Stimulated activated CD4-positive, alpha-beta T cell treated with anti-CD3 and anti-CD28 coated beads, Interleukin-4, amount 100 ng/mL, for 4 hours (primary cell): Measurements from ENCODE around the gene CDC34.

ENCODE experiments used
- DNase-seq, 2 experiments: peaks; one replicate each; pipeline ENCODE4 v3.0.0-alpha.2; 2020

The CDC34 gene

DNA sequence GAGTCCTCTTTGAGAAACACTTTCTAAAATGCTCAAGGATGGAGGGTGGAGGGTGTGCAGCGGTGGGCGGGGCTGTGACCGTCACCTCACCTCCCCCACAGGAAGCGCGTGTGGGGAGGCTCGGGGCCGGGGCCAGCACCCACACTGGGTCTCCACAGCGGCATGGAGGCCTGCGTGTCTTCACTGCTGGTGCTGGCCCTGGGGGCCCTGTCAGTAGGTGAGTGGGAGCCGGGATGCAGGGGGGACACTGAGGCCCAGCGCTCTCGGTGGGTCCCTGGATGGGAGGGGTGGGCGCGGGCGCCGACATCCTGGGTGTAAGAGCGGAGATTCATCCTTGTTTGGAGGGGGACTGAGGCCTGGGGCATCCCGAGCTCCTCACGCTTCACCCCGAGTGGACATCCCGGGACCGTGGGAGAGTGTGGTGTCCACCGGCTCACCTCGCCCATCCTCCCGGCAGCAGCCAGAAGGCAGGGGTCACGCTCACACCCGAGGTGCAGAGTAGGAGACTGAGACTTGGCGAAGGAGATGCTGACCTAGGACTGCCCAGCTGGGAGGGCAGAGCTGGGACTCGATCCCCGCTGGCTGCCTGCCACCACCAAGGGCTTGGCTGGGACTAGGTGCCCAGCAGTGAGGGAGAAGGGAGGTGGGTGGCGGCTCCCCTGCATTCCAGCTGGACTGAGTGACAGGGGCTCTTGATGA lies 12.5 kb downstream of the CDC34 start, which contains the start of gene GZMM:
Gene GZMM (plus strand): TSS at position 144 of the 699 bp plus-strand sequence. CDS start 19 bp downstream, at position 163.
- peak; percentile 69 to 78 for DNase-seq

DNA sequence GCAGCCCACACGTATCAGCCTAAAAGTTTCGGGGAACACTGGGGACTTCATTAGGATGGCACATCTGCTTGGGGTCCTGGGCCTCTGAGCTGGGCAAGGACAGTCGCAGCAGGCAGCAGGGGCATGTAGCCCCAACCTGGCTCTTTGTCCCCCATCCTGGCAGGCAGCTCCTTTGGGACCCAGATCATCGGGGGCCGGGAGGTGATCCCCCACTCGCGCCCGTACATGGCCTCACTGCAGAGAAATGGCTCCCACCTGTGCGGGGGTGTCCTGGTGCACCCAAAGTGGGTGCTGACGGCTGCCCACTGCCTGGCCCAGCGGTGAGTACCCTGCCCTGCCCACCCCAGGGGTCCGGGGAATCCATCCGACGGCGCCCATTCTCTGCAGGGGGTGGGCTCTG lies 15.6 kb downstream of the CDC34 start:
- no peak for DNase-seq

DNA sequence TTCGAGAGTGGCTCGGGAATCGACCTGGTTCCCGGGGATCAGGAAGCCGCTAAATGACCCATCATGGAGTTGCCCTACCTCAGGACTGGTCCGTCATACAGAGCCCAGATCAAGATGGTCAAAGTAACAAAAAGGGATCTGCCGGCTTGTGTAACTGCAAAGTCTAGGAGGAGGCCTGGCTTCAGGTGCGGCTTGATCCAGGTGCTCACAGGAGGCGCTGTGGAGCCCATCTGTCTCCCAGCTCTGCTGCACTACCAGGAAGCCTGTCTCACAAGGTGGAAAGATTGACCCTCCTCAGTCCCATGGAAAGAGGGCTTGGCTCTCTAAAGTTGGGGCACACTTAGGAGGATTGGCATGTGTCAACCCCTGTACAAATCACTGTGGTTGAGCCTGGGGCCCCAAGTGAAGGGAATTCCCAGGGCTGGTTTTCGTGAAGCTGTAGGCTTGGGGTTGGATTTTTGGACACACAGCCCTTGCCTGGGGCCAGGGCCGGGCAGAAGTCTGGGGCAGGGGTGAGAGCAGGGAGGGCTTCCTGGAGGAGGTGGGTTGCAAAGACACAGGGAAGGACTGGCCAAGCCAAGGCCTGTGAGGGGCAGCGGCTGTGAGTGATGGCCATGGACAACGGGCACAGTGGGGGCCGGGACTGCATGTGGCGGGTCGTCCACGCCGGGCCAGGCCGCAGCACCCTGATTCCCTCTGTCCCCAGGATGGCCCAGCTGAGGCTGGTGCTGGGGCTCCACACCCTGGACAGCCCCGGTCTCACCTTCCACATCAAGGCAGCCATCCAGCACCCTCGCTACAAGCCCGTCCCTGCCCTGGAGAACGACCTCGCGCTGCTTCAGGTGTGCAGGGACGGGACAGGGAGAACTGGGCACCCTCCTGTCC lies 16.5 kb downstream of the CDC34 start:
- DNase-seq: no peak

DNA sequence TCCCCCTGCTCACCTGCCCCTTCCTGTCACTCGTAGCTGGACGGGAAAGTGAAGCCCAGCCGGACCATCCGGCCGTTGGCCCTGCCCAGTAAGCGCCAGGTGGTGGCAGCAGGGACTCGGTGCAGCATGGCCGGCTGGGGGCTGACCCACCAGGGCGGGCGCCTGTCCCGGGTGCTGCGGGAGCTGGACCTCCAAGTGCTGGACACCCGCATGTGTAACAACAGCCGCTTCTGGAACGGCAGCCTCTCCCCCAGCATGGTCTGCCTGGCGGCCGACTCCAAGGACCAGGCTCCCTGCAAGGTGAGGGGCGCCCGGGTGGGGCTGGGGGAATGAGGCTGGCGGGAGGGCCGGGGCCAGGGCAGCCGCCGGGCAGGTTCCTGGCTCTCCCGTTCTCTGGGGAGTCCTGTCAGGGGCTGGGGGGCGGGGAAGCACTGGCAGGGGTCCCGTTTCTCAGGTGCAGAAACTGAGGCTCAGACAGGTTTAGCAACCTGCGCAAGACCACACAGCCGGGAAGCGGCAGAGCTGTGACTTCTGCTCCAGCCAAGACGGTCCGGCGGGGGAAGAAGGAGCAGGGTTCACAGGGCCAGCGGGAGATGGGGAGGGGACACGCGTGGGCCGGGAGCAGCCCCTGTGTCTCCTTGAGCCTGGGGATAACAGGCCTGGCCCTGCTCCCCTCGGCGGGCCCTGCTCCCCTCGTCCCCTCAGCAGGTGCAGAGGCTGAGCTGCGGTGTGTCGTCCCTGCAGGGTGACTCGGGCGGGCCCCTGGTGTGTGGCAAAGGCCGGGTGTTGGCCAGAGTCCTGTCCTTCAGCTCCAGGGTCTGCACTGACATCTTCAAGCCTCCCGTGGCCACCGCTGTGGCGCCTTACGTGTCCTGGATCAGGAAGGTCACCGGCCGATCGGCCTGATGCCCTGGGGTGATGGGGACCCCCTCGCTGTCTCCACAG lies 17.6 kb downstream of the CDC34 start:
- DNase-seq: no peak

DNA sequence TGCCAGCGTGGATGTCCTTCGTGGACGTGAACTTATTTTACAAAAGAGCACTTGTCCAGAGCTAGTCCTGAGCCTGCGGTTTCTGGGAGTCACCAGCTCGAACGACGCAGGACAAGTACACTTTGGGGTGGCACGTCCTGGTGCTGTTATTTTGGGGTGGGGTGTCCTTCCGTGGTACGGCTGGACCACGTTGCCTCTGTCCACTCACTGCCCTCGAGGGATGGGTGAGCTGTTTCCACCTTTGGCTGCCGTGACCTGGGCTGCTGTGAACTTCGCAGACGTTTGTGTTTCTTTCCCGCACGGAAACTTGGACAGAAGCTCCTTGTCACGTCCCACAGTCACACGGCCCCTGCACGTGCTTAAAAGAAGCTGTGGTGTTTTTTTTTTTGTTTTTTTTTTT lies 23.3 kb downstream of the CDC34 start:
- no peak for DNase-seq

DNA sequence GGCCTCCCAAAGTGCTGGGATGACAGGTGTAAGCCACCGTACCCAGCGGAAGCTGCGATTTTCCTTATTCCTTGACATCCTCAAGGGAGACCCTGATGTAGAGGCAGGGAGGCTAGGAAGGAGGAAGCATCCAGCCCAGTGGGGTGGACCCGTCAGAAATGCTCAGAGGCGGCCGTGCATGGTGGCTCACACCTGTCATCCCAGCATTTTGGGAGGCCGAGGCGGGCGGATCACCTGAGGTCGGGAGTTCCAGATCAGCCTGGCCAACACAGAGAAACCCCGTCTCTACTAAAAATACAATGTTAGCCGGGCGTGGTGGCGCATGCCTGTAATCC lies 23.9 kb downstream of the CDC34 start:
- DNase-seq: no peak

DNA sequence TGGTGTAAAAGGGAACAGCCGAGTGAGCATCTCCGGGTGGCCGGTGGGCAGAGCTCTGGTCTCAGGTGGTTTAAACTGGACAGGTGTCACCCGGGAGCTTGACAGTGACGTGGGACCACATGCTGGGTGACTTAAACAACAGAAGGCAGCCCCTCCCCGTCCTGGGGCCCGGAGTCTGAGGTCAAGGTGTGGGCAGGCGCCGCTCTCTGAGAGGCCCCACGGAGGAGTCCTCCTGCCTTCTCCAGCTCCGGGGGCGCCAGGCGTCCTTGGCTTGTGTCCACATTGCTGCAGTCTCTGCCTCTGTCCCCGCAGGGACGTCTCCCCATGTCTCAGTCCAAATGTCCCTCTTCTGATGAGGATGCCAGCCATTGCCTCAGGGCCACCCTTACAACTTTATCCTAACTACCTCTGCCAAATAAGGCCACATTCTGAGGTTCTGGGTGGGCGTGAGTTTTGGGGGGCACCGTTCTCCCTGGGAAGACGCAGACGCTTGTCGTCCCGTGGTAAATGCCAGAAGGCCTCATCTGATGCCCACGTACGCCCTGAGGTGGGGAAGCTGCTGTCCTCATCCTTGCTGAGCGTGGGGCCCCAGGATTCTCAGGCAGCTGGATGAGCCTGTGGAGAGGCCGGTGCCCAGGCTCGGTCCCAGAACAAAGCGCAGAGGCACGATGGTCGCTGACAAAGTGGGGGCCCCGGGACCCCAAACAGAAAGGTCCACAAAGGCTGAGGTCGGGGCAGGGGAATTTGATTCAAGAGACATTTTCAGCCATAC lies 25.2 kb downstream of the CDC34 start:
- DNase-seq: no peak

DNA sequence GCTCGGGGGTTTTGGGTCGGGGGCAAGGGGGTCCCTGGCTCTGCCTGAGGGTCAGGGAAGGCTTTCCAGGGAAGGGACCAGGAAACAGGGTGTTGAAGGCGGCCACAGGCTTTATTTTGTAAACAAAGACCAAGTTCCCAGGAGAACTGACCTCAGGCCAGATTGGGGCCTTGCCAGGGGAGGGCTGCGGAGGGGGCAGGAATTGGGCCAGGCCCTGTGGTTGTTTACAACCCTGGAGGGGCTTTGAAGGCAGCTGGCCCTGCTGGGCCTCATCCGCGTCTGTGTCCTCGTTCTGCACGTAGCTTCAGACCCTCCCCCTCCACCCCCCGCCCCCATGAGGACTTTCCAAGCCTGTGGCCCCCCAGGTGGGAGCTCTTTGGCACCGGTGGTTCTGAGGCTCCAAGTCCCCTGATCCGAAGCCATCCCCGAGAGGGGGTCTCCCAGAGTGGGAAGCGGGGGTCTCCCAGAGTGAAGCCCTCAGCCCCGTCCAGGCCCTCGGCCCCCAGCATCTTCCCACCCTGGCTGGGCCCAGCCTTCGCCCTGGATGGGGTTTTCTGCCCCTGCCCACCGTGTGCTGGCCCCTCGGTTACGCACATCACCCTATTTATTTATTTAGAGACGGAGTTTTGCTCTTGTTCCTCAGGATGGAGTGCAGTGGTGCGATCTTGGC lies 27.3 kb downstream of the CDC34 start:
- no peak for DNase-seq

DNA sequence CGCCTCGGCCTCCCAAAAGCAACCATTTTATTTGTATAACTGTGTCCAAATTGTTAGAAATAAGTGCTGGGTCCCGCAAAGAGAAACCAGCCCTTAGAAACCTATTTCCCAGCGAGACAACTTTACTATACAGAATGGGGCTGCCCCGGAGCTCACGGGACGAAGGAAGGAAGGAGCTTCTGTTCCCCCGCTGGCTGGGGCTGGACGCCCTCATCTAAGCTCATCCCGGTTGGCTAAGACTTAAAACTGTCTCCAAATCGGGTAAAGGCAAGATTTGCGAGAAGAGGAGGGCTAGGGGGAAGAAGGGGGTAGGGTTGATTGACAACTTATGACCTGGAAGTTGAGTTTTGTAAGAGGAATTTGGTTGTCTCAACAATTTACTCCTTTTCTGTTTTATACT lies 28.6 kb downstream of the CDC34 start:
- no peak for DNase-seq

DNA sequence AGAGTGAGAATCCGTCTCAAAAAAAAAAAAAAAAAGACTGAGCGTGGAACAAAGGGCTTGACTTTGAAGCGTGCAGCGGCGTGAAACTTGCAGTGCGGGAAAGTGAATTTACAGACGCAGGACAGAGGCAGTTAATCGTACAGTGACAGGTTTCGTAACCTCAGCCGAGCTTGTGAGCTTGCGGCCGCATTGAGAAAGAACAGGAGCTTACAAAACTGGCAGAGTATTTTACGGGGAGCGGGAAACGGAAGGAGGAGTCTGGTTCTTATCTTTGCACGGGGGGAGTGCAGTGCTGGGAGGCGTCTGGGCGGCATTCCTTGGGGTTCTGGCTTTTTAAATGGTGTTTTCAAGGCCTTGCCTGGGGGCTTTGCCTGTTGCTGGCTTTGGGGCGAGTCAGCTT lies 34.8 kb downstream of the CDC34 start:
- DNase-seq: no peak

DNA sequence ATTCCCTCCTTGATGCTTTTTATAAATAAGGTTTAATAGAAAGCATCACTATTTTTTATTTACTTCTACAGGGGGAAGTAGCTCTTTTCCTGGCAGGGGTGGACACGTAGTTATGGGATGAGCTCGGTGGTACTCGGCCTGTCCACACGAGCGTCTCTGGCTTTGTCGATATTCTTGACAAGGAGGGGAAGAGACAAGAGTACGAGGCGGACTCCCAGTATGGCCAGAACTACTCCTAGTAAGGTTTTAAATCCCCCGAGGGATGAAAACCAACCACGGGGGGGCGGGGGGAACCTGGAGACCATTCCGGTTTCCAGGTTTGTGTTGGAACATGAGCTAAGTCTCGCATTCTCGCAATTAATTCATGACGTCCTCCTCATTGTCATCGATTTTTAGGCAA lies 35.3 kb downstream of the CDC34 start:
- DNase-seq: no peak

DNA sequence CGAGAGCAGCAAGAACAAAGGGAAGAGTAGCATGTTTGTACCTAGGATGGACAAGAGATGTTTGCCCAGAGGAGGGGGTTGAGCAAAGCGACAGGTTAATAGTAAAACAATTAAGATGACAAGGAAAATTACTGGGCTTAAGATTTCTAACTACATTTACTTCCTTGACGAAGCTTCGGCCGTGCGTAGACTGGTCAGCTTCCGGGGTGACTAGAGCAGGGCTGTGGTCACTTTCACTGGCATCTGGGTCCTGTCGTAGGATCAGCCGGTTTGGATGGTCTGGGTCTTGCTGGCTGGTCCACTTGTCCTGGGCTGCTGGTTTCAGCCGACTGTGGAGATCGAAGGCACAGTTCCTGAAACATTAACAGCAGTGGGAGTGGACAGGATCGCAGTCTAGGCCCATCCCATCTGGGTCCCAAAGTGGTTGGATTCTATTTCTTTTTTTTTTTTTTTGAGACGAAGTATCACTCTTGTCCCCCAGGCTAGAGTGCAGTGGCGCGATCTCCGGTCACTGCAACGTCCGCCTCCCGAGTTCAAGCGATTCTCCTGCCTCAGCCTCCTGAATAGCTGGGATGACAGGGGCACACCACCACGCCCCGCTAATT lies 35.8 kb downstream of the CDC34 start:
- DNase-seq: no peak

DNA sequence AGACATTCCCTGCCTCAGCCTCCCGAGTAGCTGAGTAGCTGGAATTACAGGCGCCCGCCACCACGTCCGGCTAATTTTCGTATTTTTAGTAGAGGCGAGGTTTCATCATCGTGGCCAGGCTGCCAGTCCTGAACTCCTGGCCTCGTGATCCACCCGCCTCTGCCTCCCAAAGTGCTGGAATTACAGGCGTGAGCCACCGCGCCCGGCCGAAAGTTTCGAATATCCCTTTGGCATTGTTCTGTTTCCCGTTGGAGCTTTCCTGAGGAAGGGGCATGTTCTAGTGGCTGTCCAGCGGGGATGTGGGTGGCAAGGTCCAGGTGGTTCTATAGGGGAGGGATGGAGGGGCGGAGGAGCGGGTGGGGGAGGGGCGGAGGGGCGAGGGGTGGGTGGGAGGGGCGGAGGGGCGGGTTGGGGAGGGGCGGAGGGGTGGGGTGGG lies 38.7 kb downstream of the CDC34 start:
- DNase-seq: no peak

DNA sequence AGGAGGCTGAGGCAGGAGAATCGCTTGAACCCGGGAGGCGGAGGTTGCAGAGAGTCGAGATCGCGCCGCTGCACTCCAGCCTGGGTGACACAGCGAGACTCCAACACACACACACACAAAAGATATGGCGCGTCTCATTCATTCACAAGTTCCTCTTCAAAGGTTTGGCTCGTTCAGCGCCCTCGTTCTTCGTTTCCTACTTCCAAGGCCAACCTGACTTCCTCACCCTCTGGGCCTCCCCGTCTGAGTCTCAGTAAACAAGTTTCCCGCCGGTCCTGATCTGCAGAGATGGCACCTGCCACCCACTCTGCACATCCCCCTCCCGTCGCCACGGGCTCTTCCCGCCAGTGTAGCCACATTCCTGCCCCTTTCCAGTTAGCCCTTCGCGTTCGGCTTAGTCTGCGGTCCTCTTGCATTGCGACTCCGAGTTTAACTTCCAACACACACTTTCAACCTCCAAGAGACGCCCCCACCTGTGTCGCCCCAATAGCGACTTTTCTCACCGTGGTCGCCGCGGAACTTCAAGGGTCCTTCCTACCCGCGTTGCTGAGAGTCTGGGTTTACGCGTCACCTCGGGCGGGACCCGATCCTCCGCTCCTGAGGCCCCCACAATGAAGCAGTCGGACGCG lies 39.5 kb downstream of the CDC34 start:
- peak; percentile 33 to 35 for DNase-seq

DNA sequence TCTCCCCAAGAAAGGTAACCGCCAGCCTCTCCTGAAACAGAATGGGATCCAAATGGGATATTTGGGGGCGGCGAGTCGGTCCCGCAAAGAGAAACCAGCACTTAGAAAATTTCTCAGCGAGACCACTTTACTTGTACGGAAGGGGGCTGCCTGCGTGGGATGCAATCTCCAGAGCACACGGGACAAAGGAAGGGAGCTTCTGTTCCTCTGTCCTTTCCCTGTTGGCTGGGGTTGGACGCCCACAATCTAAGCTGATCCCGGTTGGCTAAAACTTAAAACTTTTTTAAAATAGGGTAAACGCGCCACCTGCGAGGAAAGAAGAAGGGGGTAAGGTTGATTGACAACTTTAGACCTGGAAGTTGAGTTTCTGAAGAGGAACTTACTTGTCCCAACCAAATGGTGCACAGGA lies 40.0 kb downstream of the CDC34 start:
- no peak for DNase-seq

DNA sequence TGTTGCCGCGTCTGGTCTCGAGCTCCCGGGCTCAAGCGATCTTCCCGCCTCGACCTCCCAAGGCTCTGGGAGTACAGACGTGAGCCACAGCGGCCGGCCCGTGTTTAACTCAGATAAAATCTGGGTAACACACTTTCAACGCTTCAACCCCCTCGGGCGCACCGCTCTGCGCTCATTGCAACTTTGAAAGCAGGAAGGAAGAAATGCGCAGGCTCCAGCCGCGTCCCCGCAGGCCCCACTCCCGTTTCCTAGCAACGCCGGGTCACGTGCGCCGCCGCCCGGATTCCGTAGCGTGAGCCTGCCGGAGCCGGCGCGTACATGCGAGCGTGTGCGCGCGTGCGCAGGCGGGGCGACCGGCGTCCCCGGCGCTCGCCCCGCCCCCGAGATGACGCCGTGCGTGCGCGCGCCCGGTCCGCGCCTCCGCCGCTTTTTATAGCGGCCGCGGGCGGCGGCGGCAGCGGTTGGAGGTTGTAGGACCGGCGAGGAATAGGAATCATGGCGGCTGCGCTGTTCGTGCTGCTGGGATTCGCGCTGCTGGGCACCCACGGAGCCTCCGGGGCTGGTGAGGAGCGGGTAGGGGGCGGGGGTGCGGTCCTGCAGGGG lies 40.7 kb downstream of the CDC34 start, which contains the start of gene BSG:
Gene BSG (plus strand): TSS at position 457 of the 603 bp plus-strand sequence. CDS start 39 bp downstream, at position 496.
- DNase-seq: peak; percentile 97 to 98

DNA sequence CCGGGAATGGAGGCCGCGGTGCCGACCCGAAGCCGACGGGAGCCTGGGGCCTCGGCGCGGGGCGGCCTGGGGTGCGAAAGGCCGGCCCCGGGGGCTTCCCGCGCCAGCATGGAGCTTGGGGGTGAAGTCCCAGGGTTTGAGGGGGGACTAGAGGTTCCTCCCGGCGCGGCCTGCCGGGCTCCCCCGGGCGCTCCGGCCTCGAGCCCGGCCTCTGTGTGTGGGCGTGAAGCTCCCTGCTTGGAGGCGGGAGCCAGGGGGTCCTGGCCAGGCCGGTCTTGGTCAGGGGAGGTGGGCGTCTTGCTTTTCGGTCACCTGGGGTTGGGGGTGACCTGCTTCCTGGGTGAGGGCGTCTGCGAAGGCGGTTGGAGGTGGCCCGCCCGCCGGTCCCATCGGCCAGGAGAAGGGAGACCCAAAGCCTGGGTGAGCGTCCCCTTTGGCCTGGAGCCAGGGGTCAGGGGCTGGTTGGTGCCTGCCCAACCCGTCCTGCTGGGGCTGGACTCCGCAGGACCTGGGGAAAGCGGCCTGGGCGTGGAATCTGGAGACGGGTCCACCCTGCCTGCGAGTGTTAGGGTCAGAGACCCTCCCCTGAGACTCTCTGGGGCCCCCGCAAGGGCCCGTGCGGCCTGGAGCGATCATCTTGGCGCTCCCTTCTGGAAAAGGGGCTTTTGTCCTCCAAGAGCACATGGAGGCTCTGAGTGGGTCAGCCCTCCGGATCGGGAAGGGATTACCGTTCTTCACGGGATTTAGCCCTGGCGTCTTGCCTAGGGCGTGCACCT lies 41.4 kb downstream of the CDC34 start:
- no peak for DNase-seq

DNA sequence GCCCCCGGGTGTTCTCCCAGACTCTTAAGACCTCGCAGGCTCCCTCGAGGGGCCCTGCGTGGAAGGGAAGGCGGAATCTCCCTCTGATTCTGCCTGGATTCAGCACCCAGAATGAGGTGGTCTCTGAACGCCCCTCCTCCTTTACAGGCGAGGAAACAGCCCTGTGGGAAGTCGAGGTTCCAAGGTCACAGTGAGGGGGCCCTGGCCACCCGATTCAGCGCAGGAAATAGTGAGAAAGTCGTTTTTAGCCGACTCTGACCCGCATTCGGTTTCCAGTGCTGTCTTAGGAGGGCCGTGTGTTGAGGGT lies 41.9 kb downstream of the CDC34 start:
- DNase-seq: no peak
